Caki2 (cell line): ENCODE measurements around the gene PTGES2. TPM values are rescaled to one million over a fixed set of nuclear protein-coding genes. Genes with fewer than 3 reads are reported as not detected.

Experiments
- DNase-seq: peaks from one replicate; pipeline ENCODE4 v3.0.0-alpha.2; 2015; ENCODE audit warnings: low read depth
- in situ Hi-C: cut with HindIII; loops from 2 replicates; pipeline ENCODE4 v1.10.0; 2016; ENCODE audit warnings: low sequenced_read_pairs, low pct_unique_long_range_greater_than_20kb, mixed read lengths
- total RNA-seq: library from RNA; depleted of rRNA; stranded (reverse); fragments of >200 nt; shearing (Covaris generic); gene quantifications from 2 replicates; pipeline ENCODE4 v1.2.3, GENCODE V29; 2014; ENCODE audit warnings: low replicate concordance

PTGES2 gene
- total RNA-seq, 1 experiment from 2014 or later = 93.5 TPM

DNA sequence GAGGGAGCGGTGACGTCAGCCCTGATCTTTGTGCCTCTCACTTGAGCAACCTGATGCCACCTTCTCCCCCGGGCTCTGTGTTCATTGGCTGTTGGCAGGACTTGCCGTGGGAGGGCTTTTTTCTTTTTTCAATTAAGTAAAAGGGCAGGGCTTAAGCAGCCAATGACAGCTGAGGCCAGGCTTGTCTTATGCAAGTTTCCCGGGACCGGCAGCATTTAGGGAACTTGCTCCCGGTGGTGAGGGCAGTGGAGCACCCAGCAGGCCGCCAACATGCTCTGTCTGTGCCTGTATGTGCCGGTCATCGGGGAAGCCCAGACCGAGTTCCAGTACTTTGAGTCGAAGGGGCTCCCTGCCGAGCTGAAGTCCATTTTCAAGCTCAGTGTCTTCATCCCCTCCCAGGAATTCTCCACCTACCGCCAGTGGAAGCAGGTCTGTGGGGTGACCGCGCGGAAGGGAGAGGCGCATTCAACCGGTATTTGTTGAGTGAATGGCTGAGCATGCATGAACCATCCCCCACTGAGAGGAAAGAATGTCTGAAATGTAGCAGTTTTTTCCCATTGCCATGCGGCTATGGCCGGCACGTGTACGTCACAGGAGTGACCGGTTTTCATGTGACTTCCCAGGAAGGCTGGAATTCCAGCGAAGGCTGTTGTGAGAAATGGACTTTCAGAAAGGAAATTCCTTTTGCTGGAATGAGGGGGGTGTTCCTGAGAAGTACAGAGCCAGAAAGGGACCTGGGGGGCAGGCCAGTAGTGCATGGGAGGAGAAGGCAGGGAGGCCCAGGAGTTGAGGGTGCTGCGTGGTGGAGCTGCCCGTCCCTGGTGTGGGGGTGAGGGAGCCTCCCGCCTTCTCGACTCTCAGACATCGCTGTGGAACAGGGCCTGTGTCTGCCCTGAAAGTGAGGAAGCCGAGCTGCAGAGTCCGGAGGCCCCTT is 29.0 kb downstream of the PTGES2 start:
- in situ Hi-C loops = no loop called here
- DNase-seq = peak; percentile 96

DNA sequence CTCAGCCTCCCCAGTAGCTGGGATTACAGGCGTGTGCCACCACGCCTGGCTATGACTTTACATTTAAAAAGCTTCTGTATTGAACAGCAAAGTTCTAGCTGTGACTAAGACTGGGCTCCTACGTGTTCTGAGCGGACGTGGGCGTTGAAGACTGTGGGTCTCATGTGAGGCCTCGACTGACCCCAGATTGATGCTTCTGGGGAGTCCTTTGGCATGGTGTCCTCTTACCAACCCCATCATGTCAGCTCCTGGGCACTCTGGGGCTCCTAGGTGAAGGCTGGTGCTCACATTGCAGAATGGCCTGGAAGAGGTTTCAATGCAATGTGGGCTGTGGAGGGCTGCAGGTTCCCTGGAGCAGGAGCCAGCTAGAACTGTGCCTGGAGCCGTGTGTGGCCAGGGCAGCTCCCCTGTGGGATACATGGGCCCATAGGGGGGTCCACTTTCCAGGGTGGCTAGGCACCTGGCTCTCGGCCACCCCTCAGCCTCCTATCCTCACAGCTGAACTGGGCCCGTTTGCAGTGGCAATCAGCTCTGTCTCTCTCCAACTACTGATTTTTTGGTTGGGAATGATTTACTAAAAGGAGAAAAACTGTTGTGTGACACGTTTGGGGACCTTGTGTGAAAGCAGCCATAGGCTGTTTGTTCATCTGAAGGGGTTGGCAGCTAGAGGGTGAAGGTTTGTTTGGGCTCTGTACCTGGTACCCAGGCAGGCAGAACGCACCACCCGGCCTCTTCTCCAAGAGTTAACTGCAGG is 29.8 kb downstream of the PTGES2 start:
- in situ Hi-C loops = no loop called here
- DNase-seq = no peak

DNA sequence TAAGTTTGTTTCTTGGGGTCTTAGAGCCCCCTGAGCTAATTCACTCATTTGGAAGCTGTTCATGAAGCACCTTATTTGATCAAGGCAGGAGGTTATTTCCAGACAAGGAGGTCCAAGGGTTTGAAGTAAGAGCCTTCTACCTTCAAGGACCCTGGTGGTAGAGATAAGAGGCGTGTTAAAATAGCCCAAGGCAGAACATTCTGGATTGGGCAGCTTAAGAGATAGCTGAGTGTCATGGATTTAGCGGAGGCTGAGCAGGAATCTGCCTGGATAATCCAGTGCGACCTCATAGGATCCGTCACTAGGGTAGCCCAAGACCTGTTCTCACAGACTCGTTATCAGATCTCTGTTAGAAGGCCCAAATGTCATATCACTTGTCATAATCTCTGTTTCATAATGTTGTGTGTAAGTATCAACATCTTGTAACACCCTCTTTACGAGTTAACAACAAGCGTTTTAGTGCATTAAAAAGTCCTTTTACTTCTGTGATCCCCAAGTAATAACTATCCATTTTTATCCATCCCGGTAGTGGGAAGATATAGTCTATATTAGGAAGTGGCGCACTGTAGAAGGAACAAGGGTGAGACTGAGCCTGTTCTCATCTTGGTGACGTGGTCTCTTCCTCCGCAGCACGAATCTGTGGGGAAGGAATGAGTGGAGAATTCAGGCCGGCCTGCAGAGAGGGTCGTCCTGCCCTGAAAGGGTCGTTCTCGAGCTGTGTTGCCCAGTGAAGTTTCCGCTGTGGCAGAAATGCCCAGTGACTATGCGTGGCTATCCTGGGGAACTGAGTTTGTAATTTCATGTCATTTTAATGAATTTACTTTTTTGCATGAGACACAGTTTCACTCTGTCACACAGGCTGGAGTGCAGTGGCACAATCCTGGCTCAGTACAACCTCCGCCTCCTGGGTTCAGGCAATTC is 30.7 kb downstream of the PTGES2 start:
- no peak for DNase-seq
- in situ Hi-C loops = no loop called here

- in situ Hi-C loops = no loop called here
- DNase-seq = no peak
Measured at GRCh38 chr9:128094950-128095544, 32.5 kb downstream of the PTGES2 start.

DNA sequence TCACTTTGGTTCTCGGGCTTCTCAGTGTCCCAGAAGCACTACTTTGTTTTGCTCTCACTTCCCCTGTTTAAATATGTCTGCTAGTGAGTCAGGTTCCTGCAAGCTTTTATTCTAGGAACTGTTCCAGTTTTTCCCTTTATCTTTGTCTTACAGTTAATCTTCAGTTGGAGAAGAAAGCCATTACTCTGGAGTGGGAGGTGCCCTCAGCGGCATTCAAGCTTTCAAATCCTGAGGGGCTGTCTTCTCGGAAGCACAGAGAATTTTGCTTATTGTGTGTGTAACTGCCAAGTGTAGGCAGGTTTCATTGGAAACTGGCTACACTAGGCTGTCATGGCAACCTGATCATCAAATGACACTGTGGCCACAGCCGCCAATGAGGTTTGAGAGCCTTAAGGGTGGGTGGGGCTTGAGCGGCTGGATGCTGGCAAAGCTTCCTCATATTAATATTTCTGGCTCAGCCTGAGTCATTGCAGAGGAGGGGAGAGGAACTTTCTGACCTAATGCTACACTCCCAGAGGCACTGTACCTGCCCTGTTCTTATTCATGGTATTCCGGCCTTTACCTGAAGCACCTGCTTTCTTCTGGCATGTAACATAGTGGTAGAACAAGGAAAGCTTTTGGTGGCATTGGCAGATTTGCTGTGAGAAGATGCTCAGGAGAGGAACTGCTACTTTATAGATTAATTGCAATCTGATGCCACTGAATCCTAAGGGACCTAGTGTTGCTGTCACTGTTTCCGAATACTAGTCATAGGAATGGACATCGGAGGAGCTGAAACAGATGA is 33.2 kb downstream of the PTGES2 start:
- peak; percentile 97 for DNase-seq

DNA sequence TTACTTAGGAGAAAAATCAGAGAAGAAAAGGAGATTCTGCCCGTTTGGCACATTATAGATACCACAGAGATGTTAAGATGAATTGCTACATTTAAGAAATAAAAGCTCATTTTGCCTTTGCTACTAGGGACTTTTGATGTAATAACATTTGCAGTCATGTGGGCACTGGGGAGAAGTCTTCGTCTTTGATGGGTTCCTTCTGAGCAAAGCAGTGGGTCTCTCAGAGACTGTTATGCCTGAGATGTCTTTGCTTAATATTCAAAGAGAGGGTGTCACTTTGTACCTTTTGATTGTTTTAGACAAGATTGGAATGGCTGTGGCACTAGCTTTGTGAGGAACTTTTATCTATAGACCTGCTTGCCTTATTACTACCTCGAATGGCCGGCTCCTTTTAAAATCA is 34.5 kb downstream of the PTGES2 start:
- in situ Hi-C loops = no loop called here

More for the DNA sequence above, 33.2 kb downstream of the PTGES2 start:
- in situ Hi-C loops = no loop called here

DNA sequence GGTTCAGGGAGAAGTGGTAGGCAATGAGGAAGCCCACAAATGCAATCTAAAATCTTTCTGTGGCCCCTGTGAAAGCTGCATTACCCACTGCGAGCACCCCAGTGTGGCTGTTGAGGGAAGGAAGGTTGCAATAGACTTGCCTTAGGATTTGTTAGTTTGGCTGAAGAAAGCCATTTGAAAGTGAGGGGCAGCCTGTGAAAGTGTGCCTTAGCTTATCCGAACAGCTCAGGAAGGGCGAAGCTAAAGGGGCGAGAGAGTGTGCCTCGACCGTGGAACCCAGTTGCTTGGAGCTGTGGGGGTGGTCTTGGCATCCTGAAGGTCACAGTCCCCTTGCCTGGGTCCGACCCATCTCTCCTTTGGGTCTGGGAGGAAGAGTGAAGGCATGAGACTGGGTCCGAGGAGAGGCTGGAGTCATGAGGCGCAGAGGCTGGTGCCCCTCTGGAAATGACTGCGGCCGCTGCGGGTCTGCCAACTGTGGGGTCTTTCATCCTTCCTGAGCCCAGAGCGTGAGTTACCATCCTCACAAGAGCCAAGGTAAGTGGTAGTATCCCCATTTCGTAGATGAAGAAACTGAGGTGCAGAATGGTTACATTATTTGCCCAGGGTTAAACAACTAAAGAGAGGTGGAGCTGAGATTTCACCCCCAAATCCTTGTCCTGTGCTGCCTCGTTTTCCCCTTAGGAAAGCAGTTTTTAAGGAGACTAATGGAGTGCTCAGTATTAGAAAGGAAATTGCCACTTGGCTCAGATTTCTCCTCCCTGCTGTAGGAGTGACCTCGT is 35.1 kb downstream of the PTGES2 start:
- in situ Hi-C loops = no loop called here
- DNase-seq = no peak

More for the DNA sequence above, 34.5 kb downstream of the PTGES2 start:
- no peak for DNase-seq

DNA sequence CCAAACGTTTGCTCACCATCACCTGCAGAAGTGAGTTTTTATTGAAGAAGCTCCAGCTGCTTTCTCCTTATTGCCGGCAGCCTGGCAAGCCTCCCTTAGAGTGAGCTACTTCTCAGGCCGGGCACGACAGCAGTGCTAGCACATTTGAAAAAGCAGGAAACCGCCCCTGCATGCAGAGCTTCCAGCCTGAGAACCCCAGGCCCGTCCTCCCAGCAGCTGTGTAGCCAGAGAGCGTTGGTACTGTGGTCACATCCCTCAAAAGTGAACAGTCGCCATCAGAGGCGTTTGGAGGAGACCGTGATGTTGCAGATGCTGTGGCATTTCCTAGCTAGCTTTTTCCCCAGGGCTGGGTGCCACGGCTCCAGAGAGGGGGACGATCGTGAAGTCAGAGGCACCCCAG is 36.0 kb downstream of the PTGES2 start:
- in situ Hi-C loops = no loop called here
- no peak for DNase-seq

DNA sequence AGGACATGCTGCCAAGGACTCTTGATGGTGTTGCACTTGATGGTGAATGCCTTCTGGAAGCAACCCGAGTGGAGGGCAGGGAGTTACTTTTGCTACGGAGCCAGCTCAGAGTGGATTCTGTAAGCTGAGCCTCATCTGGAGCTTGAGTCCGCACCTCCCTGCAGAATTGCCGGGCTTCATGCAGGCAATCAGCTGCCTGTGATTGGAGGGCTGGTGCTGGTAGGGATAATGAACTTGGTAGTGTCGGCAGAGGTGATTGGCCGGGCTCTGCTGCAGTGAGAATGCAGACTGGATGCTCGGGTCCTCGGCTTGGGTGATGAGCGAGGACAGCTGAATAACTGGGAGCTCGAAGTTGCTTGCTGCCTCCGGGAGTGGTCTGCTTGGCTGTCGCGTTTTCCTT is 36.4 kb downstream of the PTGES2 start:
- in situ Hi-C loops = no loop called here
- no peak for DNase-seq

DNA sequence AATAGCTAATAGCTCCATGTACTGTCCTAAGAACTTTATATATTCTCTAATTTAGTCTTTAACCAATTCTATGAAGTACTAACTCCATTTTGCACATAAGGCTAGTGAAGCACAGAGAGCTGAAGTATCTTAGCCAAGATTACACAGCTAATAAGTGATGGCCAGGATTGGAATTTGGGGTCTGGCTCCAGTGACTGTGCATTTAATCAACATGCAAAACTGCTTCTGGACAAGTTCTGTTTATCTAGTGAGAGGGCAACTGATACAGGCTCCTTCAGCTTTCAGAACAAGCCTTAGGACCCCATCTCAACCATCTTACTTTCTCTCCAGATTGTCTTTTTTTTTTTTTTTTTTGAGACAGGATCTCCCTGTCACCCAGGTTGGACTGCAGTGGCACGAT is 38.2 kb downstream of the PTGES2 start:
- in situ Hi-C loops = no loop called here
- no peak for DNase-seq

GRCh38 chr9:128088253-128088945 is 39.1 kb downstream of the PTGES2 start:
- no peak for DNase-seq
- in situ Hi-C loops = no loop called here

GRCh38 chr9:128087262-128087661 is 40.3 kb downstream of the PTGES2 start:
- no peak for DNase-seq
- in situ Hi-C loops = no loop called here

- in situ Hi-C loops = no loop called here
- DNase-seq = no peak
Measured at GRCh38 chr9:128085943-128086342, 41.6 kb downstream of the PTGES2 start.

DNA sequence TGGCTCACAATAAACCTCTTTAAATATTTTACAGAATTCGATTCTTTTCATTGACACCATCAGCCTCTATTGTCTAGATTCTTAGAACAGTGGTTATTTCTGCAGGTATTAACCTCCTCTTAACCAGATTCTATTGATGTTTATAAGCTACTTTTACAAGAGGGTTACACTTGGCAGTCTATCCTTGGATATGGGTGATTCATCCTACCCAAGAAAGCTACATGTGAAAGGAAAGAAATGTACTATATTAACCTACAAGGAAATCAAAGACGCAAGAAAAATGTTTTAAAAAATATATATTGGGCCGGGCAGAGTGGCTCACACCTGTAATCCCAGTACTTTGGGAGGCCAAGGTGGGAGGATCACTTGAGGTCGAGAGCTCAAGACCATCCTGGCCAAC is 42.8 kb downstream of the PTGES2 start:
- in situ Hi-C loops = no loop called here

DNA sequence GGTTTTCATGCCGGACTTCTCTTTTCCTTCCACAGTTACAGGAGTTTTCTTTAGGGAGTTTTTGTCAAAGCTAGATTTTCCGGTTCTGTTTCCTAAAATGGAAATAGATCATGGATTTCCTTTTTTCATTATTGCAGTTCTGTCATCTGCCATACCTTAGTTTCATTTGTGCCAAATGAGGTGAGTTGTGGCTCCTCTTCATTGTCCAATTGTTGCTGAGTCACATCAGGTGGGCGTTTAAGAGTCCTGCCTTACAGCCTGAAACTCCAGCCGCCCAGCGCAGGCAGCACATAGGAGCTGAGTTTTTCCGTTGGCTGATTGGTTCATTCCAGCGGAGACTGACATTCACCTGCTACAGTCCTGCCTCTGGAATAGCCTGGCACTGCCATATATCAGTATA is 45.4 kb downstream of the PTGES2 start:
- in situ Hi-C loops = no loop called here
- no peak for DNase-seq

More for the DNA sequence above, 42.8 kb downstream of the PTGES2 start:
- DNase-seq = no peak

DNA sequence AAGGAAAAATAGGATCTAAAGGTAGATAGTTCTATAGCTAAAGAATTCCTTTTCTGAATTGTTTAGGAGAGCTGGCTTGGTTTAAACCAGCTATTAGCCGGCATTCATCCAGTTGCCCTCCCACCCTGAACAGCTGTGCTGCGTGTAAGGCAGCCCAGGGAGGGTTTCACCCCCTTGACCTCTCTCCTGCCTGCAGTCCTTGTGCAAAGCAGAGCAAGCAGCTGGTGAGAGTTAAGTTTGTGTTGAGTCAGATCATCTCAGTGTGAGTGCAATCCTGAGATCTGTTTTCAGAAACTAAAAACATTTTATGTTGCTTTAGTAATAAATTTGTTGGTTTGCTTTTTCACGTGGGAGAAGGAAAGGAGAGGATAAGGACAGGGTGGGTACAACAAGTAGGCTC is 46.5 kb downstream of the PTGES2 start:
- DNase-seq = no peak
- in situ Hi-C loops = no loop called here
